HepG2 (cell line): ENCODE results near the gene TOPORS. TPM values are rescaled to one million over a fixed set of nuclear protein-coding genes. Genes with fewer than 3 reads are reported as not detected.

ENCODE experiments used
- CHD2 ChIP-seq: IDR thresholded peaks from 2 replicates; pipeline ENCODE4 v1.6.1; 2011; ENCODE audit warnings: low read depth, low read length, improper control_type of control experiment
- DMAP1 ChIP-seq: IDR thresholded peaks from 2 replicates; pipeline ENCODE4 v1.6.1; 2016
- EP300 ChIP-seq, 3 experiments: sonication (generic) in 1 of 3; formaldehyde crosslinking in 1 of 3; IDR thresholded peaks; 2 replicates each; pipeline versions ENCODE4 v1.5.1 to v1.6.1; 2011 to 2020; ENCODE audit warnings: low read depth in 2 of 3, low read length in 2 of 3, borderline replicate concordance in 1 of 3, improper control_type of control experiment in 1 of 3, mild to moderate bottlenecking in 1 of 3, missing genetic modification reagents in 1 of 3, moderate library complexity in 1 of 3
- GABPA ChIP-seq, 2 experiments: IDR thresholded peaks; 2 replicates each; pipeline ENCODE4 v1.6.1; 2011 to 2016; ENCODE audit warnings: low read depth in 2 of 2, low read length in 1 of 2, missing biosample characterization in 1 of 2, missing genetic modification characterization in 1 of 2
- IRF1 ChIP-seq: sonication (generic); formaldehyde crosslinking; IDR thresholded peaks from 2 replicates; pipeline ENCODE4 v1.4.0; 2020; ENCODE audit warnings: low read depth, mild to moderate bottlenecking, missing genetic modification reagents
- KMT2B ChIP-seq: IDR thresholded peaks from 2 replicates; pipeline ENCODE4 v1.6.1; 2016; ENCODE audit warnings: missing genetic modification reagents, missing compliant biosample characterization
- POLR2A ChIP-seq, 2 experiments: IDR thresholded peaks; 2 replicates each; pipeline ENCODE4 v1.6.1; 2011; ENCODE audit warnings: low read depth in 2 of 2, low read length in 2 of 2, mild to moderate bottlenecking in 1 of 2, moderate library complexity in 1 of 2; ENCODE audit not compliant: insufficient read depth in 1 of 2
- POLR2AphosphoS2 ChIP-seq: IDR thresholded peaks from 2 replicates; pipeline ENCODE4 v1.6.1; 2011; ENCODE audit warnings: low read depth, low read length, improper control_type of control experiment
- SNAPC4 ChIP-seq: sonication (generic); formaldehyde crosslinking; IDR thresholded peaks from 2 replicates; pipeline ENCODE4 v1.4.0; 2020; ENCODE audit warnings: mild to moderate bottlenecking, missing genetic modification reagents
- ZBED4 ChIP-seq: sonication (generic); formaldehyde crosslinking; IDR thresholded peaks from 2 replicates; pipeline ENCODE4 v1.4.0; 2020; ENCODE audit warnings: missing genetic modification reagents, borderline replicate concordance
- ZNF253 ChIP-seq: sonication (generic); formaldehyde crosslinking; IDR thresholded peaks from 2 replicates; pipeline ENCODE4 v1.8.0; 2022; ENCODE audit warnings: mild to moderate bottlenecking, missing genetic modification reagents, borderline replicate concordance
- ZNF652 ChIP-seq: IDR thresholded peaks from 2 replicates; pipeline ENCODE4 v1.6.1; 2016; ENCODE audit warnings: low read depth, borderline replicate concordance
- polyA plus RNA-seq, 8 experiments: library from polyadenylated mRNA; depleted of rRNA in 3 of 8; stranded (reverse) in 7 of 8; unstranded in 1 of 8; fragments of >200 nt; fragmentation: Illumina TruSeq in 4 of 8; extraction: Trizol in 4 of 8; gene quantifications; 2 replicates each; pipeline versions ENCODE4 v1.2.1 to v1.2.3, GENCODE V29; 2011 to 2016; ENCODE audit warnings: low read depth in 4 of 8, missing spikeins in 1 of 8, mixed read lengths in 1 of 8; ENCODE audit not compliant: insufficient read depth in 1 of 8
- total RNA-seq, 5 experiments: library from RNA; depleted of rRNA; stranded (reverse); fragments of >200 nt; fragmentation: Illumina TruSeq; extraction: Trizol; gene quantifications; 2 replicates each; pipeline ENCODE4 v1.2.3, GENCODE V29; 2016; ENCODE audit warnings: low read depth in 1 of 5
- TF ChIP-seq, protein P1 (sequence below): sonication (generic); formaldehyde crosslinking; IDR thresholded peaks from 2 replicates; pipeline ENCODE4 v1.5.1; 2020; ENCODE audit warnings: missing genetic modification reagents, mild to moderate bottlenecking, borderline replicate concordance

Gene TOPORS
- total and polyA plus RNA-seq, 2 of the 13 experiments (the other 11 are each of a cell fraction or from before 2014, with no cell fraction given): 6.8 to 19.6 TPM

GRCh38 chr9:32550562-32551275 lies 1.7 kb downstream of the TOPORS start (continued):
- TF ChIP-seq ZBED4 (CRISPR knock-in tag) (no peak; the same call in 1 of the 2 replicates), ZNF652 (peak; percentile 8; the same call in 1 of the 2 replicates), POLR2A (IDR thresholded peaks at IDR 0.05; ENCODE audit: insufficient read depth in 1 of 2, low read depth in 2 of 2, low read length in 2 of 2) (peak; percentile 56 to 63), POLR2AphosphoS2 (no peak), KMT2B (peak; percentile 88), GABPA (IDR thresholded peaks at IDR 0.05; ENCODE audit: low read depth, low read length) (no peak), GABPA (CRISPR knock-in tag; IDR thresholded peaks at IDR 0.05; ENCODE audit: low read depth) (peak; percentile 47), CHD2 (peak; percentile 98), DMAP1 (CRISPR knock-in tag) (peak; percentile 55), EP300 (IDR thresholded peaks at IDR 0.05; ENCODE audit: low read depth in 2 of 2, low read length in 2 of 2) (no peak; a peak in 1 of 4 replicates), EP300 (CRISPR knock-in tag; IDR thresholded peaks at IDR 0.05; ENCODE audit: borderline replicate concordance) (no peak), IRF1 (CRISPR knock-in tag) (no peak), SNAPC4 (CRISPR knock-in tag) (no peak), ZNF253 (CRISPR knock-in tag) (no peak; the same call in 1 of the 2 replicates)
- TF ChIP-seq, protein P1, sequence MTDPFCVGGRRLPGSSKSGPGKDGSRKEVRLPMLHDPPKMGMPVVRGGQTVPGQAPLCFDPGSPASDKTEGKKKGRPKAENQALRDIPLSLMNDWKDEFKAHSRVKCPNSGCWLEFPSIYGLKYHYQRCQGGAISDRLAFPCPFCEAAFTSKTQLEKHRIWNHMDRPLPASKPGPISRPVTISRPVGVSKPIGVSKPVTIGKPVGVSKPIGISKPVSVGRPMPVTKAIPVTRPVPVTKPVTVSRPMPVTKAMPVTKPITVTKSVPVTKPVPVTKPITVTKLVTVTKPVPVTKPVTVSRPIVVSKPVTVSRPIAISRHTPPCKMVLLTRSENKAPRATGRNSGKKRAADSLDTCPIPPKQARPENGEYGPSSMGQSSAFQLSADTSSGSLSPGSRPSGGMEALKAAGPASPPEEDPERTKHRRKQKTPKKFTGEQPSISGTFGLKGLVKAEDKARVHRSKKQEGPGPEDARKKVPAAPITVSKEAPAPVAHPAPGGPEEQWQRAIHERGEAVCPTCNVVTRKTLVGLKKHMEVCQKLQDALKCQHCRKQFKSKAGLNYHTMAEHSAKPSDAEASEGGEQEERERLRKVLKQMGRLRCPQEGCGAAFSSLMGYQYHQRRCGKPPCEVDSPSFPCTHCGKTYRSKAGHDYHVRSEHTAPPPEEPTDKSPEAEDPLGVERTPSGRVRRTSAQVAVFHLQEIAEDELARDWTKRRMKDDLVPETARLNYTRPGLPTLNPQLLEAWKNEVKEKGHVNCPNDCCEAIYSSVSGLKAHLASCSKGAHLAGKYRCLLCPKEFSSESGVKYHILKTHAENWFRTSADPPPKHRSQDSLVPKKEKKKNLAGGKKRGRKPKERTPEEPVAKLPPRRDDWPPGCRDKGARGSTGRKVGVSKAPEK (CRISPR knock-in tag): no peak
